ENCODE measurements around the gene INSYN1.
"Not testable (repeated sequence)": the region's sequence is repeated elsewhere in the genome, so short reads cannot be mapped to it uniquely, and the experiment has no call there.

INSYN1 gene

DNA sequence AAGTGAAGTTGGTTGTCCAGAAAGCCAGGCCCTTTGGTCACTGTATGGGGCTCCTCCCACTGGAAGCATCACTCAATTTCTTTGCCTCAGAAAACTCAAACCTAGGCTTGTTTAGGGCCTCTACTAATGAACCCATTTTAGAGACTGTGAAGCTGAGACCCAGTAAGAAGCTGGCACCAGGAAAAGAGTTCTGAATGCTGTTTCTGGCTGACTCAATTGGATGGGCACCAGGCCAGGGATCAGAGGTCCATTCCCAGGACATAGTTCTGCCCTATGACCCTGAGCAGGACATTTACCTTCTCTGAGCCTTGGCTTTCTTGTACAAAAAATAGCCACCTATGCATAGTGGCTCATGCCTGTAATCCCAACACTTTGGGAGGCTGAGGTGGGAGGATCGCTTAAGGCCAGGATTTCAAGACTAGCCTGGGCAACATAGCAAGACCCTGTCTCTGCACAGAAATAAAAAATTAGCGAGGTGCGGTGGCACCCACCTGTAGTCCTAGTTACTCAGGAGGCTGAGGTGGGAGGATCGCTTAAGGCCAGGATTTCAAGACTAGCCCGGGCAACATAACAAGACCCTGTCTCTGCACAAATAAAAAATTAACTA, 38.4 kb downstream of the INSYN1 start:
- DNase-seq (ENCODE audit: low read depth, low spot score): no peak

DNA sequence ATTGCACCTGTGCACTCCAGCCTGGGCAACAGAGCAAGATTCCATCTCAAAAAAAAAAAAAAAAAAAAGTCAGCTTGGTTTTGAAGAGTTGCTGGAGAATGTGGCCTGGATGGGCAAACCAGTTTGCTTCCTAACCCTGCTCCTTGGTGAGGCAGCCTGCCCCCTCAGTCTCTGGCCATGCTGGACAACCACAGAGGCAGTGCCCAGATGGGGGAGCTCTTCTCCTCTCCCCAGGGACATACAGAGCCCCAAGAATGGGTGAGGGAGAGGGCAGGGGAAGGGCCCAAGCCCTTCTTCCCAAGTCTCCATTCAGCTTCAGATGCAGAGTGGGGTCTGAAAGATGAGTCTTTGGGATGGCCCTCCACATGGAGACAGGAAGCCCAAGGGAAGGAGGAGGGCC, 41.0 kb downstream of the INSYN1 start:
- DNase-seq (ENCODE audit: low read depth, low spot score): no peak

DNA sequence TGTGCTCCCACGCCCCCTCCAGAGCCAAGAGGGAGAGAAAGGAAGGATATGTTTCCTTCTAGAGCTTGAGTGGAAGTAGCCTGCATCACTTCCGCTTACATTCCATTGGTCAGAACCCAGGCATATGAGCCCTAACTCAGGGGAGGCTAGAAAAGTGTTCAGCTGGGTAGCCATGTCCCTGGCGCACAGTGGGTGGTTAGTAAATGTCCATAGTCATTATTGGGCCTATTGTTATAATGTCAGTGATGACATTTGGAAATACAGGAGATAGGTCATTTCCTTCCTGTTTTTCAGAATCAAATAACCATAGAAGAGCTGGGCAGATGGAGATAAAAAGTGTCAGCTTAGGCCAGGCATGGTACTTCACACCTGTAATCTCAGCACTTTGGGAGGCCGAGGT, 41.6 kb downstream of the INSYN1 start:
- no peak for DNase-seq (ENCODE audit: low read depth, low spot score)

GRCh38 chr15:73710321-73710720, 42.8 kb downstream of the INSYN1 start:
- no peak for DNase-seq (ENCODE audit: low read depth, low spot score)

DNA sequence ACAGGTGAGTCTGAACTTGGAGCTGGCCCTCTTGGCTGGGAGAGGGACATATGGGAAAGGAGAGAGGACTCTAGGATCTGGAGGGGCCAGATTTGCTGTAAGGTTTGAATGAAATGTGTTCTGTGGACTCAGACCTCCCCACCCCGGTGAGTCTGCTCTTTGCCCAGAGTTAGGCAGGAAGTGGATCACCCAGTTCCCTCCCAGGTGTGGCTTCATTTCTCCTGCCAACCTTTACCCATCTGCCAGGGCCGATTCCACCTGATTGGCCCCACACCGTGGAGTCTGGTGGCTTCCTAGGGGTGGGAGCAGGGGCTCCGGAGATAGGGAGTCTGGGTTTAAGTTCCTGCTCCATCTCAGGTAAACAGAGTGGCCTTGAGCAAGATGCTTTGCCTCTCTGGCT, 43.5 kb downstream of the INSYN1 start:
- DNase-seq (ENCODE audit: low read depth, low spot score): no peak

- no peak for DNase-seq (ENCODE audit: low read depth, low spot score)
Measured at GRCh38 chr15:73709241-73709640, 43.9 kb downstream of the INSYN1 start.

- DNase-seq (ENCODE audit: low read depth, low spot score): no peak
Measured at GRCh38 chr15:73708691-73709090, 44.5 kb downstream of the INSYN1 start.

GRCh38 chr15:73704869-73705645, 48.1 kb downstream of the INSYN1 start:
- no peak for DNase-seq (ENCODE audit: low read depth, low spot score)

DNA sequence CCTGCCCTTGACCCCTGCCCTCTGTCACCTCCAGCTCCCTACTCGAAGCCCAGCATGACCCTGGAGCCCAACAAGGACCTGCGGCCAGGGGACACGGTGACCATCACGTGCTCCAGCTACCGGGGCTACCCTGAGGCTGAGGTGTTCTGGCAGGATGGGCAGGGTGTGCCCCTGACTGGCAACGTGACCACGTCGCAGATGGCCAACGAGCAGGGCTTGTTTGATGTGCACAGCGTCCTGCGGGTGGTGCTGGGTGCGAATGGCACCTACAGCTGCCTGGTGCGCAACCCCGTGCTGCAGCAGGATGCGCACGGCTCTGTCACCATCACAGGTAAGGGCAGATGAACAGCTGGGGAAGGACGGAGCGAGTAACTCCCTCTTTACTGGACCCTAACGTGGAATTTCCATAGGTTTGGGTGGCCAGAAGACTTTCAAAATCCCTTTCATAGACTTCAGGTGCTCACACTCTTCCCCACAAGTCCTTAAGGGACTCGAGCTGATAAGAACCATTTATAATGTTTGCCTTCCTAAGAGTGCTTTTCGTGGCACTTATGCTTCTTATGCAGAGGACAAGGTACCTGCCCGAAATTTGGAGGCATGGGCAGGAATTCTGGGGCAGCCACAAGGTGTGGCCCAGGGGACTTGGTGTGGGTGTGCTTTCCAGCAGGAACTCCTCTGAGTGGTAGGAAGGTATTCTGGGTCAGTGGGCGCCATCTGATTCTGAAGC, 48.8 kb downstream of the INSYN1 start:
- DNase-seq (ENCODE audit: low read depth, low spot score): not testable (repeated sequence)

- DNase-seq (ENCODE audit: low read depth, low spot score): not testable (repeated sequence)
Measured at GRCh38 chr15:73703601-73704000, 49.5 kb downstream of the INSYN1 start.

DNA sequence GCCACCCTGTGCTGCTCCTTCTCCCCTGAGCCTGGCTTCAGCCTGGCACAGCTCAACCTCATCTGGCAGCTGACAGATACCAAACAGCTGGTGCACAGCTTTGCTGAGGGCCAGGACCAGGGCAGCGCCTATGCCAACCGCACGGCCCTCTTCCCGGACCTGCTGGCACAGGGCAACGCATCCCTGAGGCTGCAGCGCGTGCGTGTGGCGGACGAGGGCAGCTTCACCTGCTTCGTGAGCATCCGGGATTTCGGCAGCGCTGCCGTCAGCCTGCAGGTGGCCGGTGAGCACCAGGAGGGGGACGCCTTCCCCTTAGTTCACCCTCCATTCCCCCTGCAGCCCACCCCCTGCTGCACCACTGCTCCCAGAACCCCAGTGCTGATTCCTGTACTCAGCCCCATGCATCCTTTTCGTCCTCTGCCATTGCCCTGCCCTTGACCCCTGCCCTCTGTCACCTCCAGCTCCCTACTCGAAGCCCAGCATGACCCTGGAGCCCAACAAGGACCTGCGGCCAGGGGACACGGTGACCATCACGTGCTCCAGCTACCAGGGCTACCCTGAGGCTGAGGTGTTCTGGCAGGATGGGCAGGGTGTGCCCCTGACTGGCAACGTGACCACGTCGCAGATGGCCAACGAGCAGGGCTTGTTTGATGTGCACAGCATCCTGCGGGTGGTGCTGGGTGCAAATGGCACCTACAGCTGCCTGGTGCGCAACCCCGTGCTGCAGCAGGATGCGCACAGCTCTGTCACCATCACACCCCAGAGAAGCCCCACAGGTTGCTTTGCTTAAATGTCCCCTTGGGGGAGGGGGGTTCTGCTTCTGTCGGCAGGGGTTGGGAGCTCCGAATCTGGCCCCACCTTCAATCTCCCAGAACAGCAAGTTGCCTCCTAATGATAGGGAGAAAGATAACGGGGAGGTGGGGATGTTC, 50.6 kb downstream of the INSYN1 start:
- not testable (repeated sequence) for DNase-seq (ENCODE audit: low read depth, low spot score)

DNA sequence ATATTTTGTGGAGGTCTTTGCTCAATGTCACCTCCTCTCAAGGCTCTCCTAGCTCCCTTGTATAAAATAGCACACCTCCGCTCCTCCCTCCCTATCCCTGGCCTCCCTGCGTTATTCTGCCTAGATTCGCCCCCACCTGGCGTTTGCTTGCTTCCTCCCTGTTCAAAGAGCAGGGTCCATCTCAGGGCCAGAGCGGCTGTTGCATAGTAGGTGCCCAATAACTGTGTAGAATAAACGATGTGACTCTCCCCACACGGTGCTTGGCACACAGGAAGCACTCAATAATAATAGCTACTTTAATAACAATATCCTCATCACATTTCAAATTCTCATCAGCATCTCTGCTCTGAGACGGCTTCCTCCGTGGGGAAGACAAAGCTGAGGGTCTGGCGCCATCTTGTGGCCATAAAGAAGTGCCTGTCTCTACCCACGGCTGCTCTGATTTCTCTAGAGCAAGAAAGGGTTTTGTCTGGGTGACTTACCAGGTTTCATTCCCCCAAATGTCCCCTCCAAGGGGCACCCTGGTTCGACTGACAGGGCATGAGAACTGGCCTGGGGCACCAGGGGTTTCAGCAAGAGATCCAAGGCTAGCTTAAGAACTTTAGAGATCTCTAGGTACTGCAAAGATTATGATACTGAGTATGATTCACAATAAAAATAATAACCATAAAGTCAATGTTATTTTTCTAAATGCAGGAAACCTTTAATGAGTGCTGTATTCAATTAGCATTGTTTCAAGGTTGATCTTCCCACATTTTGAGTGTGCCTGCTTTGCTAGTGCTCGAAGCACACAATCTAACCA, 52.9 kb downstream of the INSYN1 start:
- DNase-seq (ENCODE audit: low read depth, low spot score): peak; percentile 55

DNA sequence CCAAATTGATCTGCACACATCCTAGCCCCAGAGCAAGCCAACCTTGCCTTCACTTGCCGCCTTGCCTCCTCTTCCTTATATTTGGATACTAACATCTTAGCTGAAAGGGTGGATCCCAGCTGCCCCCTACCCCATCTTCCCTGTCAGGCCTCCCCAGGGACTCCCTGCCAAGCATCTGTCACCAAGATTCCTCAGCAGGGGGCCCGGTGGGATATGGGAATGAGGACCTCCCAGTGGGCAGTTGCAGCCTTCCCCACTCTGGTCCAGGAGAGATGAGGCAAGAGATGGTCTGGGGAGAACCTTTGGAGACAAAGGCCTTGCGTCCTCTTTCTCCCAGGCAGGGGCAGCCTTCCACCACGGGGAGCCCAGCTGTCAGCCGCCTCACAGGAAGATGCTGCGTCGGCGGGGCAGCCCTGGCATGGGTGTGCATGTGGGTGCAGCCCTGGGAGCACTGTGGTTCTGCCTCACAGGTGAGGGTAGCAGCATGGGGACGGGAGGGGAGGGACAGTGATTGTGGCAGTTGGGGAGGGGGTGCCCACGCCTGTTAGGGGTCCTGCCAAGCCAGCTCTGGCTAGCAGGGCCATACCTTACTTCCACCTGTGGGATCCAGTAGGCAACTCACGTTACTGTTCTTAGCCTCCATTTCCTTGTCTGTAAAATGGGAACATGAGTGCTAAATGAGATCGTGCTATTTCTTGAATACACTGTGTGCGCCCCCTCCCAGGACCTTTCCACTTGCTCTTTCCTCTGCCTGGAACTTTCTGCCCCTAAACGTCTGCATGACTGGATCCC, 53.7 kb downstream of the INSYN1 start:
- no peak for DNase-seq (ENCODE audit: low read depth, low spot score)

- DNase-seq (ENCODE audit: low read depth, low spot score): peak; percentile 29
Measured at GRCh38 chr15:73697033-73697467, 56.1 kb downstream of the INSYN1 start.

- DNase-seq (ENCODE audit: low read depth, low spot score): no peak
Measured at GRCh38 chr15:73696641-73697001, 56.5 kb downstream of the INSYN1 start.

DNA sequence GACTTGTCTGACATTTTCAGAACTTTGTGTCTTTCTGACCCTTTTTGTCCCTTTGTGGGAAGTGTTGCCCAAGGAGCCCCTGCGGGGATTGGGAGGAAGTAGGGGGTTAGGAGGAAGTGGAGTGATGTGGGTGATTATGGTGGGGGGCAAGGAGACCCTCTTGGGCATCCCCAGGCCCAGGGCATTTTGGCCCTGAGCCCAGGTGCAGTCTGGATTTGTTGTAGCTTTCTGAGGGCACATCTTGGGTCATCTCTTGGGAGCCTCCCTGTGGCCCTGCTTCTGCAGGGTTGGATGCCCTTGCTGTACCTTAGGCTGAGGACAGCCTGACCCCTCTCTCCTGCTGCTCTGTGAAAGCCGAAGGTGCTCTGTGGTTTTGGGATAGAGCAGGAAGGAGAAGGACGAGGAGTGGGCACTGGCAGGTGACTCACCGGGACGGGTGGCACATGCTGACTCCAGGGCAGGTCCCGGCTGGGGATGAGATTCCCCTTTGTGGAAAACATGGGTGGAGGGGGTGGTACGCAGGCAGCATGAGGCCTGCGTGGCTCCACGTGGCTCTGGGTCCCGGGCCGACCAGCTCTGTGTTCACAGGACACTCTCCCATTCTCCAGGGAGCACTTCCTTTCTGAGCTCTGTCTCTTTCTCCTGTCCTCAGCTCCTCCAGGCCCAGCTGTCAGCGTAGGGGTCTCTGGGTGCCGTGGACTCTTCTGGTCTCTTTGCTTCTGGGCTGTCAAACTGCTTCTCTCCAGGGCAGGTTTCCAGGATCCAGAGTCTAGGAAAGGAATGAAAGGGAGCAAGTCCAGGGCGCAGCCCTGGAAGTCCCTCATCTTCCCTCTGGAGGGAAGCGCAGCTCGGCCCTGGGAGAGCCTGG, 57.1 kb downstream of the INSYN1 start:
- DNase-seq (ENCODE audit: low read depth, low spot score): no peak

DNA sequence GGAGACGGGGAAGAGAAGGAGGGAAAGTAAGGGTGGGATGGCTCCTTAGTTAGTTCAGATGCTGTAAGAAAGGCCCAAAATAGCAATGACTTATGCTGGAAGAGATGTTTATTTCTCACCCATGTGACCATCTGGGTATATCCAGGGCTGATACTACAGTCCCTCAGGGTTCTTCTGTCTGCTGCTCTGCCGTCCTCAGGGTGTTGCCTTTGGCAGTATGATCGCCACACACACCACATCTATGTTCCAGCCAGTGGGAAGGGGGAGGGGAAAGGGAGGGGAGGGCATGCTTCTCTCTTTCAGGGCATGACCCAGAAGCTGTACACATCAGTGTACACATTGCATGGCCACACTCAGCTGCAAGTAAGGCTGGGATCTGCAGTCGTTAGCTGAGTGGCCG, 58.7 kb downstream of the INSYN1 start:
- DNase-seq (ENCODE audit: low read depth, low spot score): no peak

DNA sequence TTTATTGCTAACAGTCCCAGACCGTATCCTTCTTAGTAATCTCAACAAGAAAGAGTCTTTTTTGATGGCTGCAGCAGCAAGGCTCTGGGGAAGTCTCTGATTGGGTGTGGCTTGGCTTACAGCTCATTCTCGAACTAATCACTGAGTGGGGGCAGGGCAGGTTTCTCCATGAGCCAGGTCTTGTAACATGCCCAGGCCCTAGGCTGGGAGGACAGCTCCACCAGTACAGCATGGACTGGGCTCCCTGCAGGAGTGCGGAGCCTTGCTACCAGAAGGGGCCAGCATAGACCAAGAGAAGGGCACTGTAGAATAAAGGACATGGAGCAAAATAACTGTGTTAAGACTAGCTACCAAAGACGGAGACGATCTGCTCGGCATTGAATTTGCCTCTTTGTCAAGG, 61.8 kb downstream of the INSYN1 start:
- DNase-seq (ENCODE audit: low read depth, low spot score): no peak

GRCh38 chr15:73688455-73688854, 64.7 kb downstream of the INSYN1 start:
- DNase-seq (ENCODE audit: low read depth, low spot score): no peak

Data from activated CD4-positive, CD25-positive, alpha-beta regulatory T cell treated with anti-CD3 and anti-CD28 coated beads, Interleukin-2, amount 50 U/mL, for 16 hours (primary cell).